EH (cell line): Measurements from ENCODE around the gene RBM20.
"Not testable (repeated sequence)": the region's sequence is repeated elsewhere in the genome, so short reads cannot be mapped to it uniquely, and the experiment has no call there.

Source experiments
- DNase-seq: peaks from one replicate; pipeline ENCODE4 v3.0.0-alpha.2; 2015; ENCODE audit warnings: low read depth

Gene RBM20

DNA sequence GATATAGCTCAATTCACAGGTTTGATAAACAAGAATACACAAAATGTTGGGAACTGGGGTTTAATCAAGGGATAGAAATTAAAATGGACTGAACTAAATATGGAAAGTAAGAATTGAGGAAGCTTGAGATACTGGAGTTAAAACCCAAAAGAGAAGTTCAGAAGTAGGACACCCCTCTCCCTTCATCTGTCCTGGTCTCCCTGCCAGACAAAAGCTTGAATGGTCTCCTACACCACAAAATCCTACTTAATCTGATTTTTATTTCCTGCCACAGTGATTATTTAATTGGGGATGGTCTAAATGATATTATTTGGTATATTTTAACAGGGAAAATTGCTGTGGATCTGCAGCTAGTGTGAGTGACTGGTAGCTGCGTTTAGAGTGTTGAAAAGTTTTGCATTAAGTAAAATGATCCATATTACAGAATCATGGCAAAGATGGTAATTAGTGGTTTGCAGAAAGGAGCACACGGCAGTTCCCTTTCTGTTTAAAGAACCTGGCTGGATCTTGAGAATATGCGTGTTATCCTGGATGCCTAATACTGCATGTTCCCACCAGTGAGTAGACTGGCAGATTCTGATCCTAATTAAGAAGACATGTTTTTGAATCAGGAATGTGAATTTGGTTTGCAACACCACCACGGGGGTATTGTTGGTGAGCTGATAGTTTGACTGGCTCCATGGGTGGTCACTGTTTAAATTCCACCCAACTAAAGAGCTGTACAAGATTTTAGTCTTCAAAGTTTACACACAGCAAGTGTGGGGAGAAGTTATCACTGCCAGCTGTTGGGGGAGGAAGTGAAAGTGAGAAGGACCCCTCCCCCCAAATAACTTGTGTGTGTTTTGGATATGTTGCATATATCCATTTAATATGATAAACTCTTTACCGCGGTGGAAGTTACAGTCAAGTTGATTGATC lies 5.5 kb downstream of the RBM20 start:
- peak; percentile 25 for DNase-seq

DNA sequence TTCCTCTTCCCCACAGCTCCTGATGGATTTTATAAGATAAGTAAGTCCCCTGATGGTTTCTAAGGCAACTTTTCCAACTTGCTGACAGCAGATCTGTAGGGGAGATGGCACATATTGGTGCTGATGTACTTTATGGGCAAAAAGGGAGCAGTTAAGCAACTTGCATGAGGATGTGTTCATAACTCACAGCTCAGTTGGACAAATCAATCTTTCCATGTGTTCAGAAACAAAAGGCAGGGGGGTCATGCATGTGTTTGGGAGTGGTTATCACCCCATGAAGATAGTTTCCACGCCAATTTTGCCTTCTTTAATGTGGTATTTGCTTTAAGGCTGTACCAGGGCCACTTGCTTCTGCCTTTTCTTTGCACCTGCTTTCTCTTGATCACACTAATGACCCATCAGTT lies 6.1 kb downstream of the RBM20 start:
- no peak for DNase-seq

- peak; percentile 96 for DNase-seq
These were observed 7.2 kb downstream of the RBM20 start for GRCh38 chr10:110651044-110651958.

GRCh38 chr10:110652475-110653118 lies 8.5 kb downstream of the RBM20 start:
- DNase-seq: no peak

GRCh38 chr10:110655320-110655719 lies 11.2 kb downstream of the RBM20 start:
- peak; percentile 8 for DNase-seq

GRCh38 chr10:110656612-110657011 lies 12.5 kb downstream of the RBM20 start:
- DNase-seq: no peak

DNA sequence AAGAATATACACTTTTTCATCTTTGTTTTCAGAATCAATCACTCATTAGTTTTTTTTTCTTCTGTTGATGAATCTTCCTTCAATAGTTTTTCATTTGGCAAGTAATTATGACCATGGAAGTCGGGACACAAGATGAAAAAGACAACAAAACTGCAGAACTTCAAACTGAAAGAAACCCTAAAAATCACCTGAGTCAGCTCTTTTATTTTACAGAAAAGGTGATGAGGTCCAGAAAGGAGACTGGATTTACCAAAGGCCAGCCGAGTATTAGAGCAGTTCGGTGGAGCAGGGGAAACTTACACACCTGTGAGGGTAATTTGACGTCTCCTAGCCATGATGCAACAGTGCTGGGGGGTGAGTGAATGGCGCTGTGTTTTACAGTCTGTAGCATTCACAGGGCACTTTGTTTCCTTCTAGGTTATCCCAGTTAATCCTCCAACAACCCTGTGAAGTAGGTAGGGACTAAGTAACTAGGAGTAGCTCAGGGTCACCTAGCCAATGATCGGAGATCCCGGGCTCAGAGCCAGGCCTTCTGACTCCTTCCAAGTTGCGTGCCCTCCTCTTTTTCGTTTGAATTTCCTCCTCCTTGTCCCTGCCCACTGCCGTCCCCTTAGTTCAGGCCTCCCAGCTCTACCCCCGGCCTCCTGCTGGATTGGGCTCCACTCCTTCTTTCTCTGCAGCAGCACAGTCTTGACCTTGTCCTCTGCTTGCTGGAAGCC lies 14.0 kb downstream of the RBM20 start:
- DNase-seq: no peak

- DNase-seq: no peak
These were observed 15.4 kb downstream of the RBM20 start for GRCh38 chr10:110659558-110659957.

GRCh38 chr10:110660289-110660688 lies 16.2 kb downstream of the RBM20 start:
- not testable (repeated sequence) for DNase-seq

DNA sequence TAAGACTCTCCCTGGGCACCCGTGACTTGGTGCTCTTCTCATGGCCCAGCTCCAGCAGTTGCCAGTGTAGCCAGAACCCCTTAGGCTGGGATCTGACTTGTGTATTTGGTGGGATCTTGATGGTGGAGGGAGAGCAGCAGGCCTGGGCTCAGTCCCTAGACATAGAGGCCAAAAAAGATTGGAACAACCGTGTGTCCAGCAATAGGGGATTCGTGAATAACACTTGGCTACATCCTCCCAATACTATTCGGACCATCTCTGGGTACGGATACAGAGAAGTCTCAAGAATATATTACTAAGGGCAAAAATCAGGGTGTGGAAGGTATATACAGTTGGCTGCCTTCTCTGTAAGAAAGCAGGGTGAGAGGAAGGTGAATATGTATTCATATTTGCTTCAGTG lies 17.2 kb downstream of the RBM20 start:
- DNase-seq: no peak

- DNase-seq: peak; percentile 92
These were observed 20.6 kb downstream of the RBM20 start for GRCh38 chr10:110664483-110665420.

GRCh38 chr10:110666259-110666658 lies 22.1 kb downstream of the RBM20 start:
- DNase-seq: not testable (repeated sequence)

- no peak for DNase-seq
These were observed 22.5 kb downstream of the RBM20 start for GRCh38 chr10:110666673-110667072.

GRCh38 chr10:110667620-110668343 lies 23.6 kb downstream of the RBM20 start:
- DNase-seq: peak; percentile 27

GRCh38 chr10:110668443-110668842 lies 24.3 kb downstream of the RBM20 start:
- DNase-seq: no peak

GRCh38 chr10:110670335-110670734 lies 26.2 kb downstream of the RBM20 start:
- no peak for DNase-seq

- DNase-seq: peak; percentile 79
These were observed 27.8 kb downstream of the RBM20 start for GRCh38 chr10:110671788-110672579.

DNA sequence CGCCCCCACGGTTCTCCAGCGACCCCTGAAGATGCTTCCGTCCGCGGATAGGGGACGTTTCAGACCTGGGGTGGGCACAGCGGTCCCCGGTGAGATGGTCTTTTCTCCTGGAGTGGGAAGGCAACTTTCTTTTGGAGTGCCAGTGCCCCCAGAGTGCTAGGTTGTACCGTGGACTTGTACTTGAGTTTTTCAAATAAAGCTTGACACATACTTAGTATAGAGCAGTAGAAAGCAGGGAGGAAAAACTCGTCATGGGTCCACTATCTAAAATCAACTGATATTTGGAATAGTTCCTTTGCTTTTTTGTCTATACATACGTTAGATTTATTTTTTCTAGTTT lies 28.4 kb downstream of the RBM20 start:
- DNase-seq: no peak

- DNase-seq: peak; percentile 36
These were observed 31.9 kb downstream of the RBM20 start for GRCh38 chr10:110676016-110676415.
